PC-3 (cell line): Measurements from ENCODE around the gene SCAPER.

Experiments used
- EZH2 ChIP-seq: fragments of 300-600 bp; sonication (generic); IDR thresholded peaks from one replicate; pipeline ENCODE4 v1.6.1; 2017; ENCODE audit warnings: antibody characterized with exemption, mild to moderate bottlenecking, low read length; ENCODE audit not compliant: unreplicated experiment
- TF ChIP-seq, protein P1 (sequence below): fragments of 300-600 bp; sonication (generic); conservative IDR thresholded peaks from 2 replicates; pipeline ENCODE4 v1.5.1; 2017; ENCODE audit warnings: antibody characterized with exemption, low read depth, mild to moderate bottlenecking, low read length

GRCh38 chr15:76330080-76330680 is 575.0 kb downstream of the SCAPER start:
- TF ChIP-seq, protein P1, sequence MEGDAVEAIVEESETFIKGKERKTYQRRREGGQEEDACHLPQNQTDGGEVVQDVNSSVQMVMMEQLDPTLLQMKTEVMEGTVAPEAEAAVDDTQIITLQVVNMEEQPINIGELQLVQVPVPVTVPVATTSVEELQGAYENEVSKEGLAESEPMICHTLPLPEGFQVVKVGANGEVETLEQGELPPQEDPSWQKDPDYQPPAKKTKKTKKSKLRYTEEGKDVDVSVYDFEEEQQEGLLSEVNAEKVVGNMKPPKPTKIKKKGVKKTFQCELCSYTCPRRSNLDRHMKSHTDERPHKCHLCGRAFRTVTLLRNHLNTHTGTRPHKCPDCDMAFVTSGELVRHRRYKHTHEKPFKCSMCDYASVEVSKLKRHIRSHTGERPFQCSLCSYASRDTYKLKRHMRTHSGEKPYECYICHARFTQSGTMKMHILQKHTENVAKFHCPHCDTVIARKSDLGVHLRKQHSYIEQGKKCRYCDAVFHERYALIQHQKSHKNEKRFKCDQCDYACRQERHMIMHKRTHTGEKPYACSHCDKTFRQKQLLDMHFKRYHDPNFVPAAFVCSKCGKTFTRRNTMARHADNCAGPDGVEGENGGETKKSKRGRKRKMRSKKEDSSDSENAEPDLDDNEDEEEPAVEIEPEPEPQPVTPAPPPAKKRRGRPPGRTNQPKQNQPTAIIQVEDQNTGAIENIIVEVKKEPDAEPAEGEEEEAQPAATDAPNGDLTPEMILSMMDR, result peak; percentile 56
- TF ChIP-seq EZH2, result no peak
